Measurements from ENCODE around the gene NKAP.
"Not testable (repeated sequence)": the region's sequence is repeated elsewhere in the genome, so short reads cannot be mapped to it uniquely, and the experiment has no call there.

Gene NKAP

DNA sequence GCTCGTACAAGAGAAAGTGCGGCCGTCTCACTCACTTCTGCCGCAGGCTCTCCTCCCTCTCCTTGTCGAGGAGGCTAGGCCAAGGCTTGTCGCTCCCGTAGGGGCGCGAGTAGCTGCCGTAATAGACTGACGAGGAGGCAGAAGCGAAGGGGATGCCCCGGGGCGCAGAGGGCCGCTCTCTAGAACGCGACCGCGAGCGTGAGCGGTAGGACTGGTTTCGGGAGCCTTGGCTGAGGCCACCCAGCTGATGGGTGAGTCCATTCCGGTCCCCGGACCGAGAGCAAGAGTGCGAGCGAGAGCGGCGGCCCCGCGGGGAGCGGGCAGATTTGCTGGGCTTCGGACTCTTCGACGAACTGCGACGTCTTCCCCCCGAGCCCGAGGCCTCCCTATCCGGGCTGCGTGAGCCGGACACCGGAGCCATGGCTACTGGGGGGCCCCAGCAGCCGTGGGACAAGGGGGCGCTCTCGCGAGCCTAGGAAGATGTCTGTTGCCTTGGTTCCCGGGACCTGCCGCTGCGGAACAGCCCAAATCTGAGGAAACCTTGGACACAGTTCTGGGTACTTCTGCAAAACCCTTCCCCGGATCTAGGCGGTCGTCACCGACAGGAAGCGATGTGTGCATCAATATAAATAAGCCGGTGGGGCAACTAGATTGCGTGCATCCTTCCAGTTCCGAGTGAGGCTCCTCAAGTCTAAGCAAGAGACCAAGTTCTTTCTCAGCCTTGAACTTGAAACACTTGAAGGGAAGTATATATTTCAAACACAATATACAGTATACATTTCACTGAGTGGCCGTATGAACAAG lies at the start of gene NKAP:
Gene NKAP, minus strand, starts transcription at position 567 of the 804 bp plus-strand sequence. Its CDS starts 146 bp downstream, at position 421.
- peak; percentile 90 for DNase-seq

DNA sequence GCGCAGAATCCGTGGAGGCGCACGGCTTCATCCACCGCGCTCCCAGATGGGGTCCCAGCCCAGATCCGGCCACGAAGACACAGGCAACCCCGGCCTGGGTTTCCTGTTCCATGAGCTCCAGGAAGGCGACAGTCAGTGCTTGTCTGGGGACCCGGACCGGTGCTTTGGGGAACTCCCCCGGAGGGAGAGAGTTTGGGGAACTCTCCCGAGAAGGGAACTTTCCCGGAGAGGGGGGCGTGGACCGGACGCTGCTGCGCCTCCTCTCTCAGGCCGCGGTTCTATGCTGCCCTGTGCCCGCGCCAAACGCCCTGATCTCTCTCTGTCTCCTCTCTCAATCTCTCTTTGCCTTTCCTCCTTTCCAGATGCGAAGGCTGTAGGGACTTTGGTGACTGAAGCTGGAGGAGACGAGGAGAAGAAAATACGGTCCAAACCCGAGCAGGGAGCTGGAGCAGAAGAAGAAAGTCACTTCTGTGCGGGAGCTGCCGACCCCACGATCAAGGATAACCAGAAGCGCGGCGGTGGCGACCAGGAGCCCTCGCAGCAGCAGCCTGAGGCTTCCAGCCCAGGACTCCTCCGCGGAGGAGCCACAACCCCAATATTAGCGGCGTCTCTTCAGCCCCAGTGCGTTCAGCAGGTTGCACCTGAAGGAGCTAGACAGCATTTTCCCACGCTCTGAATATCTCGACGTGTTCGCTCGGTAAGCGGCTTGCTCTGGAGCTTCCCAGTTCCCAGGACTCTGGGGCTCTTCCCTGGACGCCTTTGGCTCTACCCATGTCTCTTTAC lies 47.6 kb upstream of the NKAP start:
- DNase-seq: peak; percentile 18

GRCh38 chrX:119990556-119991004 lies 47.0 kb upstream of the NKAP start:
- DNase-seq: no peak

DNA sequence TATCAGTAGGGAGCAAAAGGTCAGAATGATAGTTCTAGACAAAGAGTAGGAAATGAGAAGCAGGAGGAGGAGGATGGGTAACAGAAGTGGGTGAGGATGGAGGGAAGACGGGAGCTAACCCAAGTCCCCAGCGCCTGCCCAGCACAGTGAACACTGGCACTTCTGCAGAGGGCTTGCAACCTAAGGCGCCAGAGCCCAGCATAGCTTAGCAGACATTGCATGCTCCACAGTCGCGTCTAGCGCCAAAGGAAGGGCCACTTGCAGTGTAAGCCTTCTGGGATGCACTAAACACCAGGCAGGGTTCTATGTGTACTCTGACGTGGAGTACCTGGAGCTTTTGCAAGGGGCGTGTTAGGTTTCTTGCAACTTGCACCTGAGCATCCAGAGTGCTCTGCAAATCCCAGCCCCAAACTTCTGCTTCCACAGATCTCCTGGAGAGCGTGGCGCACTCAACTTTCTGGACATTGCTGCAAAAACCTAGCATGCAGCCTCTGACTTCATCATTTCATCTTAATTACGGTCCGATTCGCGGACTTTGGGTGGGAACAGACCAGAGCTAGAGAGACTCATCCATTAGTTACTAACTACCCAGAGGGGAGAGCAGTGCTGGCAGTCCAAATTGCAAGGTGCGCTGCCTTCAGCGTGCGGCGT lies 46.5 kb upstream of the NKAP start:
- DNase-seq: no peak

DNA sequence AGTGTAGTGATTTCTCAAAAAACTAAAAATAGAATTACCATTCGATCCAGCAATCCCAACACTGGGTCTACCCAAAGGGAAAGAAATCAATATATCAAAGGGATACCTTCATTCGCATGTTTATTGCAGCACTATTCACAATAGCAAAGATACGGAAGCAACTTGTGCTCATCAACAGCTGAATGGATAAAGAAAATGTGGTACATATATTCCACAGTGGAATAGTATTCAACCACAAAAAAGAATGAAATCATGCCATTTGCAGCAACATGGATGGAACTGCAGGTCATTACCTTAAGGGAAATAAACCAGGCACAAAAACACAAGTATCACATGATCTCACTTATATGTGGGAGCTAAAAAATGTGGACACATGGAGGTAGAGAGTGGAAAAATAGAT lies 42.7 kb upstream of the NKAP start:
- no peak for DNase-seq

DNA sequence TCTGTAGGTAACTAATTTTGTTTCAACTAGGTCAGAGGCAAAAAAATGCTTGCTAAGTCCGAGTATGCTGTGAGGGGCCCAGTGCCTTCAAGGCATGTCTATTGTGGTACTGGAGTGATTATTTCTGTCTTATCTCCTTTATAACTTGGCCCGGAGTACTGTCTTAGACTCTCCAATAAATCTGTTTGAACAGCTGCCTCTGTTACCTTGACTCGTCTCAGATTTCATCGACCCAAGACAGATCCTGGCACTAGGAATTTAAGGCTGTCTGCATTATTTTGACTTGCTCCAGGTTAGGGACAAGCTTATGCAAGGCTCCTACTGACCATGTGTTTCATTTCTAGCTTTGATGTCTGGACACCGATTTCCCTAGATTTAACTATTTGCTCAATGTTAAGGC lies 41.1 kb upstream of the NKAP start:
- DNase-seq: no peak

DNA sequence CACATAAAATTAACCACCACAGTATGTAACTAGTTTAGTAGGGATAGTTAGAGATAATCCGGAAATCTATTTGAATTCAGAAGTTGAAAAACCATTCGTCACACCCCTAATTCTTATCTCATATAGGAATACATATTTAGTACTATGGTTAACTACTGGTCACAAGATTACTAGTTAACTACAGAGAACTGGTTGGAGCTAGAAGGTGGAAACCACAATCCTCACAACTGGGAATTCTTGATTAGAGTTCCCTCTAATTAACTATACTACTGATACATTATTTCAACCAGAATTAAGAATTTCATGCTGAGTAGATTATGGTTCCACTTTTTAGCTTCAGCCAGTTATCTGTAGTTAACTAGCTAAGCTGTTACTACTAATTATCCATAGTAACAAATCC lies 39.9 kb upstream of the NKAP start:
- no peak for DNase-seq

- DNase-seq: no peak
These were observed 38.6 kb upstream of the NKAP start for GRCh38 chrX:119982145-119982544.

- no peak for DNase-seq
These were observed 37.9 kb upstream of the NKAP start for GRCh38 chrX:119981286-119982070.

DNA sequence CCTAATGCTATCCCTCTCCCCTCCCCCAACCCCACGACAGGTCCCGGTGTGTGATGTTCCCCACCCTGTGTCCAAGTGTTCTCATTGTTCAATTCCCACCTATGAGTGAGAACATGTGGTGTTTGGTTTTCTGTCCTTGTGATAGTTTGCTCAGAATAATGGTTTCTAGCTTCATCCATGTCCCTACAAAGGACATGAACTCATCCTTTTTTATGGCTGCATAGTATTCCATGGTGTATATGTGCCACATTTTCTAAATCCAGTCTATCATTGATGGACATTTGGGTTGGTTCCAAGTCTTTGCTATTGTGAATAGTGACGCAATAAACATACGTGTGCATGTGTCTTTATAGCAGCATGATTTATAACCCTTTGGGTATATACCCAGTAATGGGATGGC lies 33.6 kb upstream of the NKAP start:
- not testable (repeated sequence) for DNase-seq

DNA sequence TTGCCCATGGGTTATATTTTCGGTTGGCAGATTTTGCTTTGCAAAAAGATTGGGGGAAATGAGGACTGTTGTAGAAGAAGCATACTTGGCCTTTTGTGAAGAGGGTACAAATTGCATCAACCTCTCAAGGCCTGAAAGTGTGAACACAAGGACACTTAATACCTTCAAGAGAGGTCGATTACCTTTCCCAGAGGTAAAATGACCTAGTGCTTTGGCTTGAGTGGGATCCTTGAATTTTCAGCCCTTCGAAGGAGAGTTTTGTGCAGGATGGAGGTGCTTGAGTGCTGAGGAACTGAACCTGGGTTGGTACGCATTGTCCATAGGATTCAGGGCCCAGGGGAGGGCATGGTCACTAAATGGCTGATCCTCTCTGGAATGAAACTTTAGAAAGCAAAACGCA lies 27.6 kb upstream of the NKAP start:
- DNase-seq: no peak

- no peak for DNase-seq
These were observed 27.0 kb upstream of the NKAP start for GRCh38 chrX:119970574-119970973.

GRCh38 chrX:119966837-119967236 lies 23.3 kb upstream of the NKAP start:
- DNase-seq: not testable (repeated sequence)

GRCh38 chrX:119960625-119961024 lies 17.1 kb upstream of the NKAP start:
- no peak for DNase-seq

- not testable (repeated sequence) for DNase-seq
These were observed 12.4 kb upstream of the NKAP start for GRCh38 chrX:119955807-119956570.

GRCh38 chrX:119954374-119954773 lies 10.8 kb upstream of the NKAP start:
- DNase-seq: no peak

DNA sequence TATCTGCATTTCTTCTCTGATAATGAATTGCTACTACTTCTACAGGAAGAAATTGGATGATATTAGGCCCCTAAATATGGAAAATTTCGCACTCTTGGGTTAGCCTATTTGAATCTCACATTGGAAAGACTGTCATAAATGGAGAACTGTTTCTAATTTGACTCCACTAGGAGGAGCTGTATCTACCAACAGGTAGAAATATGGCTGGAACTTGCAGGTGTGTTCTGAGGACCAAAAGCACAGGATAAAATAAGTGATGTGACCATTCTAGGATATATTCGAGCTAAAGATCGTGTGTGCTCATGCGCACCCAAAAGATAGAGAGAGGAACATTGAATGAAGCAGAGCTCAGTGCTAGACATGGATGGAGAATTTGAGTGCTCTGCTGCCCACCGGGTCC lies 4.8 kb upstream of the NKAP start:
- no peak for DNase-seq

DNA sequence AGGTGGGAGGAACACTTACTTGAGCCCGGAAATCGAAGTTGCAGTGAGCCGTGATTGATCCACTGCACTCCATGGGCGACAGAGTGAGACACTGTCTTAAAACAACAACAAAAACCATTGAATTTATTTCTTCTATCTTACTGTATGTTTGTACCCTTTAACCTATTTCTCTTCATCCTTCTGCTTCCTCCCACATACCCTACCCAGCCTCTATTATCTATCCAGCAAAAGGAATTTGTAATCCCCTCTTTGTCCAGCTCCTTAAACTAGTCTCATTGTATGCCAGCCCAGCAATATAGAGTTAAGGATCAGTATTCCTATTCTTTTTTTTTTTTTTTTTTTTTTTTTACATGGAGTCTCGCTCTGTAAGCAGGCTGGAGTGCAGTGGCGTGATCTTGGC lies 1.9 kb upstream of the NKAP start:
- no peak for DNase-seq

DNA sequence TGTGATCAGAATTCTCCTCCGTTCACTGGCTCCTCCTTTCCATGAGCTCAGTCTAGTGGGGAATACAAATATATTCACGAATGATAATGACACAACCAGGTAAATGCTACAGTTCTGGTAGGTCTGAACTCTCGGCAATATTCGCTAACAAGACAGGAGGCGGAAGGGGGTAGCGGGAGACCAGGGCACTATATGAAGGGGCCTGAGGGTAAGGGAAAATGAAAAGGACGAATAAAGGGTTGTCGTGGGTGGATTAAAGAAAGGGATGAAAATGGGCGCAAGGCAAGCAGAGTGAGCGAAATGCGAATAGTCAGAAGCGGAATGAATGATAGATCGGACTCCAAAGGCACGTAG lies 743 bp downstream of the NKAP start:
- DNase-seq: peak; percentile 8

DNA sequence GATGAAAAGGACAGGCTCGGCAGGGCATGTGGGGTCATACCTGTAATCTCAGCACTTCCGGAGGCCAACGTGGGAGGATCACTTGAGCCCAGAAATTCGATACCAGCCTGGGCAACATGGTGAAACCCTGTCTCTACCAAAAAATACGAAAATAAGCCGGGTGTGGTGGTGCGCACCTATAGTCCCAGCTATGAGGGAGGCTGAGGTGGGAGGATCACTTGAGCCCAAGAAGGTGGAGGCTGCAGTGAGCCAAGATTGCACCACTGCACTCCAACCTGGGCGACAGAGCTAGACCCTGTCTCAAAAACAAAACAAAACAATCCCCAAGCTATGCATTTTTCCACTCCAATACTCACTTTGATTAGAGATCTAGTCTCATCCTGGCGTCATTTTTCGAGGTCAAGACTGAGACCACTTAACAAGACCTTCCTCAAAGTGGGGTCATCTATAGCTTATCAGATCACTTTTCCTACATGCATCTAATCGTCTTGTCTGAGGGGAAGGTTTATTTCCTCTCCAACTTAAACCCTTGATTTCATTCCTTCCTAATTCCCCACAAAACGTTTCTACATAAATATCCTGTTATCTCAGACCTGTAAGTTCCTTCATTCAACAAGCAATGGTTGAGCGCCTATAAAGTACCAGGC lies 1.3 kb downstream of the NKAP start:
- no peak for DNase-seq

DNA sequence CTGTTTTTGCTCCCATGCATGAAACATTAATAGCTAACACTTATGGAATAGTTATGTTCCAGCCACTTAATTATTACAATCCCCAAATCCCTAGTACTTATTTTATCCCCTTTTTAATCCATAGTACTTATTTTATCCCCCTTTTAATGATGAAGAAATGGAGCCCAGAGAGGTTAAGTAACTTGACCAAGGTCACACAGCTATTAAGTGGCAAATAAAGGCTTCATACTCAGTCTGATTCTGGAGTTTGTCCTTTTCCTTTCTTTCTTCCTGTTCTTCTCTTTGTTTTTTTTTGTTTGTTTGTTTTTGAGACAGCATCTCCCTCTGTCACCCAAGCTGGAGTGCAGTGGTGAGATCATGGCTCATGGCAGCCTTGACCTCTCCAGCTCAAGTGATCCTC lies 2.2 kb downstream of the NKAP start:
- DNase-seq: no peak

All from right hindlimb (tissue), 1 donor.